ENCODE results near the gene ADCY9.

The ADCY9 gene

GRCh38 chr16:3959148-3959547 lies 157.1 kb downstream of the ADCY9 start:
- Histone ChIP-seq H3K23ac (ENCODE audit: low read length in 2 of 2) (no peak overlapping the region), H2AK5ac (ENCODE audit: low read length, severe bottlenecking) (no peak overlapping the region), H3K14ac (ENCODE audit: low read length in 2 of 2) (no peak overlapping the region), H3K4ac (ENCODE audit: low read depth in 1 of 2, low read length in 2 of 2) (no peak overlapping the region), H3K27ac (ENCODE audit: low read length, poor library complexity, severe bottlenecking) (no peak overlapping the region), H3K36me3 (ENCODE audit: control insufficient read depth in 1 of 2, insufficient read depth in 2 of 2, low read depth in 1 of 2, low read length in 2 of 2) (no peaks in the 10 kb centered on the region), H2BK15ac (ENCODE audit: low read depth, poor library complexity, severe bottlenecking) (no peak overlapping the region), H2AFZ (ENCODE audit: low read depth, low read length) (no peak overlapping the region), H4K91ac (ENCODE audit: low read length) (no peak overlapping the region), H2BK5ac (ENCODE audit: low read depth, low read length, poor library complexity, severe bottlenecking) (no peak overlapping the region), H3K79me1 (replicated peaks; ENCODE audit: low read length, poor library complexity, severe bottlenecking) (no peaks in the 10 kb centered on the region), H2BK120ac (ENCODE audit: low read depth, low read length) (no peak overlapping the region), H2BK12ac (ENCODE audit: low read length in 2 of 2) (no peak overlapping the region), H3K9me3 (ENCODE audit: control insufficient read depth, low read length) (no peaks in the 10 kb centered on the region), H3K4me2 (ENCODE audit: low read length, poor library complexity, severe bottlenecking) (no peak overlapping the region), H4K8ac (ENCODE audit: low read length) (no peak overlapping the region), H3K9ac (ENCODE audit: low read length) (peak overlapping the region; percentile 8), H3K4me3 (ENCODE audit: insufficient read depth in 1 of 2, low read depth in 1 of 2, low read length in 2 of 2) (no peak overlapping the region), H3K18ac (ENCODE audit: low read depth in 1 of 2, low read length in 2 of 2) (no peak overlapping the region), H3K27me3 (ENCODE audit: control insufficient read depth in 1 of 2, insufficient read depth in 1 of 2, low read length in 2 of 2) (peaks cover 0 to 4% of the 10 kb centered on the region in 2 experiments), H3K4me1 (ENCODE audit: control insufficient read depth, insufficient read depth, low read depth, low read length) (peaks cover 17% of the 10 kb centered on the region)
- WGBS, result no CpG with 5 or more reads among the region's 3 CpGs
- DNase-seq, result peak; percentile 72

GRCh38 chr16:3957344-3957980 lies 158.8 kb downstream of the ADCY9 start:
- Histone ChIP-seq H3K4ac (ENCODE audit: low read depth in 1 of 2, low read length in 2 of 2) (no peak overlapping the region), H4K91ac (ENCODE audit: low read length) (no peak overlapping the region), H3K23ac (ENCODE audit: low read length in 2 of 2) (no peak overlapping the region), H3K27ac (ENCODE audit: low read length, poor library complexity, severe bottlenecking) (no peak overlapping the region), H2BK120ac (ENCODE audit: low read depth, low read length) (no peak overlapping the region), H3K9ac (ENCODE audit: low read length) (no peak overlapping the region), H2BK5ac (ENCODE audit: low read depth, low read length, poor library complexity, severe bottlenecking) (no peak overlapping the region), H3K36me3 (ENCODE audit: control insufficient read depth in 1 of 2, insufficient read depth in 2 of 2, low read depth in 1 of 2, low read length in 2 of 2) (no peaks in the 10 kb centered on the region), H3K27me3 (ENCODE audit: control insufficient read depth in 1 of 2, insufficient read depth in 1 of 2, low read length in 2 of 2) (peaks cover 0 to 4% of the 10 kb centered on the region in 2 experiments), H3K4me2 (ENCODE audit: low read length, poor library complexity, severe bottlenecking) (no peak overlapping the region), H3K18ac (ENCODE audit: low read depth in 1 of 2, low read length in 2 of 2) (no peak overlapping the region), H3K4me1 (ENCODE audit: control insufficient read depth, insufficient read depth, low read depth, low read length) (peaks cover 21% of the 10 kb centered on the region), H2BK12ac (ENCODE audit: low read length in 2 of 2) (no peak overlapping the region), H2BK15ac (ENCODE audit: low read depth, poor library complexity, severe bottlenecking) (no peak overlapping the region), H3K9me3 (ENCODE audit: control insufficient read depth, low read length) (no peaks in the 10 kb centered on the region), H3K14ac (ENCODE audit: low read length in 2 of 2) (no peak overlapping the region), H2AFZ (ENCODE audit: low read depth, low read length) (no peak overlapping the region), H2AK5ac (ENCODE audit: low read length, severe bottlenecking) (no peak overlapping the region), H4K8ac (ENCODE audit: low read length) (no peak overlapping the region), H3K79me1 (replicated peaks; ENCODE audit: low read length, poor library complexity, severe bottlenecking) (no peaks in the 10 kb centered on the region), H3K4me3 (ENCODE audit: insufficient read depth in 1 of 2, low read depth in 1 of 2, low read length in 2 of 2) (no peak overlapping the region)
- no peak for DNase-seq
- WGBS, result 92% methylated on average over 15 of the region's 23 CpGs

- Histone ChIP-seq H3K27me3 (ENCODE audit: control insufficient read depth in 1 of 2, insufficient read depth in 1 of 2, low read length in 2 of 2) (peaks cover 0 to 4% of the 10 kb centered on the region in 2 experiments), H2BK120ac (ENCODE audit: low read depth, low read length) (no peak overlapping the region)
These were observed 161.8 kb downstream of the ADCY9 start for GRCh38 chr16:3954411-3954921.

GRCh38 chr16:3953728-3954410 lies 162.4 kb downstream of the ADCY9 start:
- Histone ChIP-seq H4K91ac (ENCODE audit: low read length) (no peak overlapping the region), H3K4ac (ENCODE audit: low read depth in 1 of 2, low read length in 2 of 2) (no peak overlapping the region), H3K36me3 (ENCODE audit: control insufficient read depth in 1 of 2, insufficient read depth in 2 of 2, low read depth in 1 of 2, low read length in 2 of 2) (no peaks in the 10 kb centered on the region), H2BK120ac (ENCODE audit: low read depth, low read length) (no peak overlapping the region), H2BK15ac (ENCODE audit: low read depth, poor library complexity, severe bottlenecking) (no peak overlapping the region), H3K14ac (ENCODE audit: low read length in 2 of 2) (no peak overlapping the region), H3K4me3 (ENCODE audit: insufficient read depth in 1 of 2, low read depth in 1 of 2, low read length in 2 of 2) (no peak overlapping the region), H3K4me1 (ENCODE audit: control insufficient read depth, insufficient read depth, low read depth, low read length) (peaks cover 14% of the 10 kb centered on the region), H3K27ac (ENCODE audit: low read length, poor library complexity, severe bottlenecking) (no peak overlapping the region), H3K27me3 (ENCODE audit: control insufficient read depth in 1 of 2, insufficient read depth in 1 of 2, low read length in 2 of 2) (peaks cover 0 to 4% of the 10 kb centered on the region in 2 experiments), H4K8ac (ENCODE audit: low read length) (no peak overlapping the region), H3K4me2 (ENCODE audit: low read length, poor library complexity, severe bottlenecking) (no peak overlapping the region), H2BK5ac (ENCODE audit: low read depth, low read length, poor library complexity, severe bottlenecking) (no peak overlapping the region), H3K18ac (ENCODE audit: low read depth in 1 of 2, low read length in 2 of 2) (no peak overlapping the region), H2AFZ (ENCODE audit: low read depth, low read length) (no peak overlapping the region), H3K9ac (ENCODE audit: low read length) (no peak overlapping the region), H2BK12ac (ENCODE audit: low read length in 2 of 2) (no peak overlapping the region), H2AK5ac (ENCODE audit: low read length, severe bottlenecking) (no peak overlapping the region), H3K79me1 (replicated peaks; ENCODE audit: low read length, poor library complexity, severe bottlenecking) (no peaks in the 10 kb centered on the region), H3K9me3 (ENCODE audit: control insufficient read depth, low read length) (no peaks in the 10 kb centered on the region), H3K23ac (ENCODE audit: low read length in 2 of 2) (no peak overlapping the region)
- DNase-seq, result no peak
- 96% methylated on average over 19 of the region's 24 CpGs for WGBS

More at GRCh38 chr16:3954411-3954921, 161.8 kb downstream of the ADCY9 start:
- DNase-seq, result no peak
- Histone ChIP-seq H3K4me1 (ENCODE audit: control insufficient read depth, insufficient read depth, low read depth, low read length) (peaks cover 13% of the 10 kb centered on the region), H2BK15ac (ENCODE audit: low read depth, poor library complexity, severe bottlenecking) (no peak overlapping the region), H3K36me3 (ENCODE audit: control insufficient read depth in 1 of 2, insufficient read depth in 2 of 2, low read depth in 1 of 2, low read length in 2 of 2) (no peaks in the 10 kb centered on the region), H3K27ac (ENCODE audit: low read length, poor library complexity, severe bottlenecking) (no peak overlapping the region), H2BK12ac (ENCODE audit: low read length in 2 of 2) (no peak overlapping the region), H3K18ac (ENCODE audit: low read depth in 1 of 2, low read length in 2 of 2) (no peak overlapping the region), H3K14ac (ENCODE audit: low read length in 2 of 2) (no peak overlapping the region), H2AK5ac (ENCODE audit: low read length, severe bottlenecking) (no peak overlapping the region), H4K91ac (ENCODE audit: low read length) (no peak overlapping the region), H3K9ac (ENCODE audit: low read length) (no peak overlapping the region), H4K8ac (ENCODE audit: low read length) (no peak overlapping the region), H3K4me2 (ENCODE audit: low read length, poor library complexity, severe bottlenecking) (no peak overlapping the region), H3K4me3 (ENCODE audit: insufficient read depth in 1 of 2, low read depth in 1 of 2, low read length in 2 of 2) (no peak overlapping the region), H3K79me1 (replicated peaks; ENCODE audit: low read length, poor library complexity, severe bottlenecking) (no peaks in the 10 kb centered on the region), H2AFZ (ENCODE audit: low read depth, low read length) (no peak overlapping the region), H2BK5ac (ENCODE audit: low read depth, low read length, poor library complexity, severe bottlenecking) (no peak overlapping the region), H3K23ac (ENCODE audit: low read length in 2 of 2) (no peak overlapping the region), H3K4ac (ENCODE audit: low read depth in 1 of 2, low read length in 2 of 2) (no peak overlapping the region), H3K9me3 (ENCODE audit: control insufficient read depth, low read length) (no peaks in the 10 kb centered on the region)
- 77% methylated on average over 15 of the region's 15 CpGs for WGBS
